Esophagus muscularis mucosa (tissue), 3 donors: Measurements from ENCODE around the gene GPT2.

Source experiments
- POLR2A ChIP-seq: fragments of 450-650 bp; IDR thresholded peaks from one replicate; pipeline ENCODE4 v1.6.1; 2017; ENCODE audit warnings: antibody characterized with exemption, moderate library complexity, mild to moderate bottlenecking, low read depth
- POLR2AphosphoS5 ChIP-seq, 2 donors: sonication (generic); formaldehyde crosslinking; IDR thresholded peaks; one replicate each; pipeline ENCODE4 v1.6.1; 2017; ENCODE audit warnings: antibody characterized with exemption in 2 of 2
- TF ChIP-seq, protein P1 (sequence below), 3 experiments: fragments of 200-600 bp in 2 of 3; fragments of 450-650 bp in 1 of 3; sonication (generic) in 2 of 3; IDR thresholded peaks; one replicate each; pipeline ENCODE4 v1.5.1; 2017 to 2019; ENCODE audit warnings: antibody characterized with exemption in 3 of 3, mild to moderate bottlenecking in 2 of 3, moderate library complexity in 1 of 3

DNA sequence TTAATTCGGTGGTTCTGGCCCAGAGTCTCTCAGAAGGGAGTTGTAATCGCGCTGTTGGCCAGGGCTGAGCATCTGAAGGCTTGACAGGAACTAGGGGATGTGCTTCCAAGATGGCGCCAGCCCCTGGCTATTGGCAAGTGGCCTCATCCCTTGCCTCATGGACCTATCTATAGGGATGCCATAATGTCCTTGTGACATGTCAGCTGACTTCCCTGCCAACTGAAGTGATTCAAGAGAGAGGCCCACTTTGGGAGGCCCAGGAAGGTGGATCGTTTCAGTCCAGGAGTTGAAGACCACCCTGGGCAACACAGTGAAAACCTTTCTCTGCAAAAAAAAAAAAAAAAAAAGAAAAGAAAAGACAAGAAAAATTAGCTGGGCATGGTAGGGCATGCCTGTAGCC, 38.2 kb upstream of the GPT2 start:
- TF ChIP-seq, protein P1, sequence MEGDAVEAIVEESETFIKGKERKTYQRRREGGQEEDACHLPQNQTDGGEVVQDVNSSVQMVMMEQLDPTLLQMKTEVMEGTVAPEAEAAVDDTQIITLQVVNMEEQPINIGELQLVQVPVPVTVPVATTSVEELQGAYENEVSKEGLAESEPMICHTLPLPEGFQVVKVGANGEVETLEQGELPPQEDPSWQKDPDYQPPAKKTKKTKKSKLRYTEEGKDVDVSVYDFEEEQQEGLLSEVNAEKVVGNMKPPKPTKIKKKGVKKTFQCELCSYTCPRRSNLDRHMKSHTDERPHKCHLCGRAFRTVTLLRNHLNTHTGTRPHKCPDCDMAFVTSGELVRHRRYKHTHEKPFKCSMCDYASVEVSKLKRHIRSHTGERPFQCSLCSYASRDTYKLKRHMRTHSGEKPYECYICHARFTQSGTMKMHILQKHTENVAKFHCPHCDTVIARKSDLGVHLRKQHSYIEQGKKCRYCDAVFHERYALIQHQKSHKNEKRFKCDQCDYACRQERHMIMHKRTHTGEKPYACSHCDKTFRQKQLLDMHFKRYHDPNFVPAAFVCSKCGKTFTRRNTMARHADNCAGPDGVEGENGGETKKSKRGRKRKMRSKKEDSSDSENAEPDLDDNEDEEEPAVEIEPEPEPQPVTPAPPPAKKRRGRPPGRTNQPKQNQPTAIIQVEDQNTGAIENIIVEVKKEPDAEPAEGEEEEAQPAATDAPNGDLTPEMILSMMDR (IDR thresholded peaks at IDR 0.05) = no peak
- TF ChIP-seq POLR2A (no peak), POLR2AphosphoS5 (IDR thresholded peaks at IDR 0.05) (no peak)
